Measurements from ENCODE around the gene ANKFY1. TPM values are rescaled to one million over a fixed set of nuclear protein-coding genes. Genes with fewer than 3 reads are reported as not detected.

Gene ANKFY1
- total and polyA plus RNA-seq, 9 of the 15 experiments (the other 6 are each of a cell fraction or from before 2014, with no cell fraction given), result 4.3 to 25.6 (median 12.2) TPM

GRCh38 chr17:4247971-4248388 is 15.8 kb downstream of the ANKFY1 start:
- in situ Hi-C loops (cut with MboI), result no loop called here
- no peak overlapping the region for H3K9ac ChIP-seq (ENCODE audit: insufficient read depth in 1 of 2, low read depth in 2 of 2, low read length in 2 of 2)
- peak overlapping the region; percentile 48; the same call in 1 of the 3 replicates for H3K27ac ChIP-seq (ENCODE audit: extremely low read depth, low read depth, low read length)
- 0 out of 2 replicates have a peak overlapping the region, but pooled peaks have one; percentile 55 for H2AFZ ChIP-seq (ENCODE audit: low read depth, low read length)
- peak overlapping the region; percentile 66 for H3K4me2 ChIP-seq (ENCODE audit: insufficient read depth, low read length)
- H3K4me3 ChIP-seq, result no peak overlapping the region
- H3K9me1 ChIP-seq (ENCODE audit: control insufficient read depth, insufficient read depth, low read length), result no peaks in the 10 kb centered on the region
- no TSS peak for BruUV-seq (replicated peaks)
- DNase-seq (ENCODE audit: extremely low read depth in 1 of 4, low spot score in 3 of 4) (peak in 3 of 4 experiments; percentile 29 to 60 (median 29)), FAIRE-seq (peak; percentile 69), ATAC-seq (peak; percentile 54)
- ChIA-PET CTCF (ENCODE audit: low intra/inter-chr PET ratio) (no interaction called here), POLR2A (interaction anchor here (0.6 to 0.9 kb wide), 3 partner anchors 9 to 131 kb away, joined by 3 to 4 read pairs (median 3); no protein-coding TSS in a partner anchor)
- H3K9me3 ChIP-seq (replicated peaks; ENCODE audit: control insufficient read depth, insufficient read depth, low read depth, low read length), result no peaks in the 10 kb centered on the region
- no peaks in the 10 kb centered on the region for H3K27me3 ChIP-seq (ENCODE audit: control insufficient read depth in 2 of 2, insufficient read depth in 2 of 2, low read length in 2 of 2)
- TF ChIP-seq, protein P1, sequence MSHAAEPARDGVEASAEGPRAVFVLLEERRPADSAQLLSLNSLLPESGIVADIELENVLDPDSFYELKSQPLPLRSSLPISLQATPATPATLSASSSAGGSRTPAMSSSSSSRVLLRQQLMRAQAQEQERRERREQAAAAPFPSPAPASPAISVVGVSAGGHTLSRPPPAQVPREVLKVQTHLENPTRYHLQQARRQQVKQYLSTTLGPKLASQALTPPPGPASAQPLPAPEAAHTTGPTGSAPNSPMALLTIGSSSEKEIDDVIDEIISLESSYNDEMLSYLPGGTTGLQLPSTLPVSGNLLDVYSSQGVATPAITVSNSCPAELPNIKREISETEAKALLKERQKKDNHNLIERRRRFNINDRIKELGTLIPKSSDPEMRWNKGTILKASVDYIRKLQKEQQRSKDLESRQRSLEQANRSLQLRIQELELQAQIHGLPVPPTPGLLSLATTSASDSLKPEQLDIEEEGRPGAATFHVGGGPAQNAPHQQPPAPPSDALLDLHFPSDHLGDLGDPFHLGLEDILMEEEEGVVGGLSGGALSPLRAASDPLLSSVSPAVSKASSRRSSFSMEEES (CRISPR knock-in tag; IDR thresholded peaks at IDR 0.05), result no peak
- TF ChIP-seq ATF7 (IDR thresholded peaks at IDR 0.05), result 0 out of 2 replicates have a peak, but pooled peaks have one; percentile 19
- TF ChIP-seq SPI1 (IDR thresholded peaks at IDR 0.05; ENCODE audit: borderline replicate concordance, low read depth, low read length), result 0 out of 2 replicates have a peak, but pooled peaks have one; percentile 40
- no peak for TF ChIP-seq PHB2 (IDR thresholded peaks at IDR 0.05; ENCODE audit: low read depth)
- TF ChIP-seq, protein P2, sequence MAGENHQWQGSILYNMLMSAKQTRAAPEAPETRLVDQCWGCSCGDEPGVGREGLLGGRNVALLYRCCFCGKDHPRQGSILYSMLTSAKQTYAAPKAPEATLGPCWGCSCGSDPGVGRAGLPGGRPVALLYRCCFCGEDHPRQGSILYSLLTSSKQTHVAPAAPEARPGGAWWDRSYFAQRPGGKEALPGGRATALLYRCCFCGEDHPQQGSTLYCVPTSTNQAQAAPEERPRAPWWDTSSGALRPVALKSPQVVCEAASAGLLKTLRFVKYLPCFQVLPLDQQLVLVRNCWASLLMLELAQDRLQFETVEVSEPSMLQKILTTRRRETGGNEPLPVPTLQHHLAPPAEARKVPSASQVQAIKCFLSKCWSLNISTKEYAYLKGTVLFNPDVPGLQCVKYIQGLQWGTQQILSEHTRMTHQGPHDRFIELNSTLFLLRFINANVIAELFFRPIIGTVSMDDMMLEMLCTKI (IDR thresholded peaks at IDR 0.05; ENCODE audit: partially characterized antibody), result no peak
- TF ChIP-seq HMBOX1 (IDR thresholded peaks at IDR 0.05), result peak; percentile 90
- TF ChIP-seq ZNF778 (CRISPR knock-in tag; IDR thresholded peaks at IDR 0.05), result no peak
- TF ChIP-seq ZNF717 (CRISPR knock-in tag; IDR thresholded peaks at IDR 0.05), result no peak
- no peak for TF ChIP-seq NUFIP1 (IDR thresholded peaks at IDR 0.05; ENCODE audit: partially characterized antibody)
- peak; percentile 73 to 79 for TF ChIP-seq NRF1 (conservative IDR thresholded peaks at IDR 0.05 in 1 of 2, IDR thresholded peaks at IDR 0.05 in 1 of 2)
- peak; percentile 75 for TF ChIP-seq ESRRA (IDR thresholded peaks at IDR 0.05; ENCODE audit: borderline replicate concordance, low read depth)
- 14% methylated on average over 9 of the region's 11 CpGs for WGBS (ENCODE audit: insufficient coverage, low coverage, missing lambda C conversion rate)
- intact Hi-C loops (cut with micrococcal nuclease), result loop anchor here (2.0 kb wide), 1 partner anchor 57 kb away; no protein-coding TSS in a partner anchor
- peaks cover 84% of the 10 kb centered on the region for H3K79me2 ChIP-seq (ENCODE audit: control insufficient read depth, insufficient read depth, low read length)
- H3K4me1 ChIP-seq (replicated peaks in 1 of 2; ENCODE audit: control insufficient read depth in 2 of 2, insufficient read depth in 2 of 2, low read length in 2 of 2), result peaks cover 8 to 37% of the 10 kb centered on the region in 2 experiments; a peak in 4 of 5 replicates
- peaks cover 6% of the 10 kb centered on the region for H4K20me1 ChIP-seq (replicated peaks; ENCODE audit: control insufficient read depth, insufficient read depth, low read length)
- peaks cover 17% of the 10 kb centered on the region; the same call in 1 of the 3 replicates for H3K36me3 ChIP-seq (ENCODE audit: control insufficient read depth, insufficient read depth, low read length)

Data from K562 (cell line).